ENCODE measurements around the gene SH2D5. TPM values are rescaled to one million over a fixed set of nuclear protein-coding genes. Genes with fewer than 3 reads are reported as not detected.
A peak's percentile ranks its signal among the peaks of the same experiment; 100 is the strongest.
"Not testable (repeated sequence)": the region's sequence is repeated elsewhere in the genome, so short reads cannot be mapped to it uniquely, and the experiment has no call there.

SH2D5 gene
- total RNA-seq, 1 donor from 2014 or later = 0.23 TPM

DNA sequence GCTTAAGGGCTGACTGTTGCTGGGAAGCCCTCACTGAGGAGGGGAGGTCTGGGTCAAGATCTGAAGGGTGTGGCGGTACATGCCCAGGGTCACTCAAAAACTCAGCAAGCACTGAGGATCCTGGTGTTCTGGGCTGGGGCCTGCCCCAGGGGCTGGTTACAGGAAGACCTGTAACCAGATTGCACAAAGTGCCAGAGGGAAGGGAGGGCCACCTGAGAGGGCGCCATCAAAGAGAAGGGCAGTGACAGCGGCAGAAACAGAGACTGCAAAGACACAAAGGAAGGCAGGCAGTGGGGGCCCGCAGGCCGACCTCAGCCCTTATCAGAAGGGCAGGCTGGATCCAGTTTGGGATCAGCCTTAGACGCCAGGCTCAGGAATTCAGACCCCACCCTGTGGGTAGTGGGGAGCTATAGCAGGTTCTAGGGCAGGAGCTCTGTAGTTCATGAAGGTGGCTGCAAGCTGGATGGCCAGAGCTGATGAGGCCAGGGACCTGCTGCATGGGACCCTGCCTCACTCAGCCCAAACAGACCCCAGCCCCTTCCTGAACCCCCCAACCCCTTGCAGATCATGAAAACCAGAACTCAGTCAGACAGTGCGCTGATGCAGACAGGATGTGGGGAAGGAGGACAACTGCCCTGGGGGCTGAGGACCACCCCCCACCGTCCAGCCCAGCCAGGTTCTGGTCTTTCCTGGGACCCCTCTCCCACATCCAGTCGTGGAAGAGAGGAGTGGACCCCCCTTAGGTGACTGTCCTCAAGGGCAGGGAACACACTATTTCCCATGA is 3.9 kb downstream of the SH2D5 start:
- DNase-seq (ENCODE audit: low spot score) = no peak

GRCh38 chr1:20727746-20728316 is 4.7 kb downstream of the SH2D5 start:
- no peak for DNase-seq (ENCODE audit: low spot score)

DNA sequence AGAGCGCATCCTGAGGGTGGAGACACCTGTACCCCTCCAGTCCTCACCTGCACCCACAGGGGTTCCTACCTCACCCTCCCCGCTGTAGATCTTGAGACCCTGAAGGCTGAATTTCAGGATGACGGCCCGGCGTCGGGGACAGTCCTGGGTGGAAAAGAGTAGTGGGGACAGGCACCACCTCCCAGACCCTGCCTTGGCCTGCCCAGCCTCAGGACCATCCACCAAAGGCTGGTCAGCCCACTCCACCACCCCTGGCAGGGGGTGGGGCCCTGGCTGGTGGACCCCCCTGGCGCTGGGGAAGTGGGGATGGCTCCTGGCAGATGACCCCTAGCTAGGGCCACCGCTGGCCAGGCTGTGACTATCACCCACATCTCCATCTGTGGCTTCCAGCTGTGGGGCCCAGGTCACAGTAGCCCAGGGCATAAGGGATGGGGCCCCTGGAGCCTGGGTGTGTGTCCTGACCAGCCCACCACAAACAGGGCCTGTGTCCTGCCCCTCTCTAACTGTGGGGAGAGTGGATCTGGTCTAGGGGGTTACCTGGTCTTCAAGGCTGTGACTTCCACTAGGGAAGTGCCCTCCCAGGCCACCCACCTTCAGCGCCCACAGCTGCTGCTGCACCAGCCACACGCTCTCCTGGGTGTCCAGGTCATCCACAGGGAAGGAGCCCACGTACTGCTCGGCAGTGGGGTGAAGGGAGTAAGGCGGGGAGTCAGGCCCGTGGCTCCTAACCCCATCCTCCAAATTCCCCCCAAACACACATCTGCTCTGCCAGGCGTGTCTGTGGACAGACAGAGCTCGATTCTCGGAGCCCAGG is 5.4 kb downstream of the SH2D5 start:
- no peak for DNase-seq (ENCODE audit: low spot score)

- no peak for DNase-seq (ENCODE audit: low spot score)
Observed at GRCh38 chr1:20726118-20726911, 6.2 kb downstream of the SH2D5 start.

GRCh38 chr1:20725189-20726117 is 7.0 kb downstream of the SH2D5 start:
- DNase-seq (ENCODE audit: low spot score) = no peak

DNA sequence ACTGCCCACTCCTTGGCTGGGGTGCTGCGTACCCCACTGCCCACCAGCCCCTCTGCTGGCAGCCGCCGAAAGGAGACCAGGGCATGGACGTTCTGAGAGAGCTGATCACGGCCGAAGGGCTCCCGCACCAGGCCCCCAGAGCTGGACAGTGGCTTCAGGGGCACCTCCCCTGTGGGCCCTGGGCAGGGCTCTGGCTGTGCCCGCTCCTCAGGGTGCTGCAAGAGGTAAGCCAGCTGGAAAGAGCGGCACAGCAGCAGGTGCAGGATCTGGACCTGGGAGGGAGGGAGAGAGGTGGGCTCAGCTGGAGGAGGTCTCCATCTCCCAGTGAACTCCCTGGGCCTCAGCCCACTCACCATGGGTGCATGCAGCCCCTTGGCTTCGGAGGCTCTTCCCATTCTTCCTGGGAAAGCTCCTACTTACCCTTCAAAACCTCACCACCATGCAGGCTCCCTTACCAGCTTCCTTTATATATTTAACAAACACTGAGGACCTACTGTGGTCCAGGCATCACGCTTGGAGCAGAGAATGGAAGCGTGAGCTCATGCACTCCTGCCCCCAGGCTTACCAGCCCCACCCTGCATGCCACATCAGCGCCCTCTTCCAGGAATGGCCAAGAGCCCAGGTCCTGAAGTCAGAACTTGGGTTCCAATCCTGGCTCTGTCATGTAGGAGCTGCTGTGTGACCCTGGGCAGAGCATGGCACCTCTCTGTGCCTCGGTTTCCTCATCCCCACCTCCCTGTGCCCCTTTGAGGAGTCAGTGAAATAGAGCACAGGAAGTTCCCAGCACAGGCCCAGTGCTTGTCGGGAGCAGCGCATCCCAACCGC is 7.9 kb downstream of the SH2D5 start:
- no peak for DNase-seq (ENCODE audit: low spot score)

GRCh38 chr1:20723537-20724363 is 8.8 kb downstream of the SH2D5 start:
- no peak for DNase-seq (ENCODE audit: low spot score)

GRCh38 chr1:20723159-20723536 is 9.4 kb downstream of the SH2D5 start:
- DNase-seq (ENCODE audit: low spot score) = no peak

DNA sequence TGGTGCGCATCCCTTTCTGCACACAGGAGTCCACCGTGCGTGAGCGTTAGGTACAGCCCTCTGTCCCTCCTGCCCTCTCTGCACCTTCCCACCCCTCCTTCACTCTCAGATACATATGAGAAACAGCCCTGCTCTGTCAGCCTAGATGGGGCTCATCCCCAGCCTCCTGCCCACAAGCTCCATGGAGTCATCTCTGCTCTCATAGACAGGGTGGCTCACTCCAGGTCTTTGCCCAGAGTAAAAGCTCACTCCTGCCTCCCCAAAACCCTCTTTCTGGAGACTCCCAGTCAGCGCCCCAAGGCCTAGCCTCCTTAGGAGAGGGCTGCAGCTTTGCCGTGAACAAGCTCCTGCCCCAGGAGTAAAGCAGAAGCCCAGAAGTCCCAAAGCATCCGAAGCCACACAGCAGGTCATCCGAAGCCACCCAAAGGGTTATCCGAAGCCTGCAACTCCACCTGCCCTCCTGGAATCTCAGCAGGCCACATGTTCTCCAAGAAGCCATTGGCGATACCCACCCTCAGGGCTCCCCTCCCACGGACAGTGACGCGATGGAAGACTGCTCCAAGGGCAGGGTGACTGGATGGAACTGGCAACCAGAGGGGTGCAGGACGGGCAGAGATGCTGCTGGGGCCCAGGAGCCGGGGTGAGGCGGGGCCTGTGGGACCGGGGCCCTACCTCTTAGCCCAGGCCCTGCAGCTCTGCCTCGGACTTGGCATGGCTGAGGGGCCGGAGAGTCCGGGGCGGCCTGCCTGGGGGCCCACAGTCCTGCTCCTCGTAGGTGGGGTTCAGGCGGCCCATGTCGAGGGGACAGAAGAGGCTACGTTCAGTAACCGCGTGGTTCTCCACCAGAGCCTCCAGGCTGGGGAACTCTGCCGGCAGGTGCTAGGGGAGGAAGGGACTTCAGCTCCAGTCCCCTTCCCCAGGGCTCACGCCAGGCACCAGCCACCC is 11.1 kb downstream of the SH2D5 start:
- DNase-seq (ENCODE audit: low spot score) = no peak

- no peak for DNase-seq (ENCODE audit: low spot score)
Observed at GRCh38 chr1:20720631-20721091, 11.8 kb downstream of the SH2D5 start.

GRCh38 chr1:20719871-20720620 is 12.5 kb downstream of the SH2D5 start:
- DNase-seq (ENCODE audit: low spot score) = no peak

GRCh38 chr1:20719261-20719660 is 13.2 kb downstream of the SH2D5 start:
- DNase-seq (ENCODE audit: low spot score) = no peak

- DNase-seq (ENCODE audit: low spot score) = not testable (repeated sequence)
Observed at GRCh38 chr1:20718343-20718882, 14.1 kb downstream of the SH2D5 start.

DNA sequence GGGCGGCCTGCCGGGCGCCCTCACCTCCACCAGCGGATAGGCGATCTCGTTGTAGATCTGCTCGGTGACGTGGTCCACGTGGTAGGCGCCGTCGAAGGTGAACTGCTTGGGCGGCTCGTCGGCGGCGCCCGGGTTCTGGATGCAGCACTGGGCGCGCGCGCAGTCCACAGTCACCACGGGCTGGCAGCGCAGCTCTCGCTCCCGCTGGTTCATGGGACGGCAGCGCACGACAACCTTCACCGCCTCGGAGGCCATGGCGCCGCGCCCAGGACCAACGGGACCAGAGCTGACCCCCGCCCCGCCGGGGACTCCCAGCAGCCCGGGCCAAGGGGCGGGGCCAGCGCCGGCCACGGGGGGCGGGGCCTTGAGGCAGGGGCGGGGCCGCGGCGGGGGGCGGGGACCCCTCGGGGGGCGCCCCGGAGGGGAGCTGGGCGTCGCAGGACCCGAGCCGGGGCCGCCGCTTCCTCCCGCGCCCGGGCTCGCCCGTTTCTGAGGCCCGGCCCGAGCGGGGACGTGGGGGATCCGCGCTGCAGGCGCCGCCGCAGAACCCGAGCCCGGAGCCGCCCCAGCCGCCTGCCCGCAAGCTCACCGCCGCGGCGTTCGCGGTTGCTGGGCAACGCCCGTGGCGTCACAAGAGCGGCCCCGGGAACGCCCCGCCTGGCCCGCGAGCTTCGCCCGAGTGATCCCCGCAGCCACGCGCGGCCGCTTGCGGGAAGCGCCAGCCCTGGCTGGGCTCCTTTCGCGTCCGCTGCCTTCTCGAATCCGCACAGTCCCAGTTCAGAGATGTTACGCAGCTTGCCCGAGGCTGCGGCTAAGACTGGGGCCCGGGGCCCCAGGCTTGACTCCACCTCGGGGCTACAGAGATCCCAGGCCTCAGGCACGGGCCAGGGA is 14.8 kb downstream of the SH2D5 start, which contains the start of gene KIF17:
Gene KIF17 (minus strand): TSS at position 556 of the 891 bp plus-strand sequence. CDS start 301 bp downstream, at position 255.
- DNase-seq (ENCODE audit: low spot score) = peak; percentile 78

- DNase-seq (ENCODE audit: low spot score) = no peak
Observed at GRCh38 chr1:20716232-20716631, 16.3 kb downstream of the SH2D5 start.

Data from mucosa of gallbladder (tissue), 1 donor.